Keratinocyte (primary cell): Measurements from ENCODE around the gene SELENOF. TPM values are rescaled to one million over a fixed set of nuclear protein-coding genes. Genes with fewer than 3 reads are reported as not detected.
"Not testable (repeated sequence)": the region's sequence is repeated elsewhere in the genome, so short reads cannot be mapped to it uniquely, and the experiment has no call there.

Source experiments
- DNase-seq: peaks from one replicate; pipeline ENCODE4 v3.0.0-alpha.2; 2011; ENCODE audit warnings: low read depth, missing footprints, low spot score
- FAIRE-seq: peaks from 2 replicates; lab custom pipeline; 2011; peaks lifted over from hg19 to GRCh38; lab: Jason Lieb, UNC
- H2AFZ ChIP-seq: 2 replicates; pipeline ENCODE4 v1.6.0; 2012; ENCODE audit warnings: low read length, control low read depth, inconsistent platforms; ENCODE audit not compliant: control insufficient read depth
- H3K27ac ChIP-seq: 2 replicates; pipeline ENCODE4 v1.5.1; 2011; ENCODE audit warnings: low read length; ENCODE audit not compliant: control insufficient read depth, insufficient read depth
- H3K27me3 ChIP-seq: 3 replicates; pipeline ENCODE4 v1.6.0; 2011; ENCODE audit warnings: low read length; ENCODE audit not compliant: control insufficient read depth, insufficient read depth; ENCODE audit errors: extremely low read depth
- H3K36me3 ChIP-seq, 2 experiments: 2 replicates in 1 of 2; 3 replicates in 1 of 2; pipeline ENCODE4 v1.5.1; 2011; ENCODE audit warnings: low read length in 2 of 2, mild to moderate bottlenecking in 1 of 2; ENCODE audit not compliant: control insufficient read depth in 2 of 2, insufficient read depth in 2 of 2; ENCODE audit errors: extremely low read depth in 1 of 2
- H3K4me1 ChIP-seq: 3 replicates; pipeline ENCODE4 v1.5.1; 2011; ENCODE audit warnings: low read length; ENCODE audit not compliant: control insufficient read depth, insufficient read depth; ENCODE audit errors: extremely low read depth
- H3K4me2 ChIP-seq: 3 replicates; pipeline ENCODE4 v1.6.0; 2011; ENCODE audit warnings: low read depth, low read length; ENCODE audit not compliant: control insufficient read depth, insufficient read depth; ENCODE audit errors: extremely low read depth
- H3K4me3 ChIP-seq, 3 experiments: fragments of 200-600 bp in 1 of 3; sonication (generic) in 1 of 3; 2 replicates in 2 of 3; 3 replicates in 1 of 3; pipeline ENCODE4 v1.5.1; 2011 to 2016; ENCODE audit warnings: low read length in 3 of 3, mild to moderate bottlenecking in 3 of 3, control low read depth in 2 of 3, inconsistent platforms in 1 of 3, low read depth in 1 of 3, mixed read lengths in 1 of 3, mixed run types in 1 of 3, moderate library complexity in 1 of 3; ENCODE audit not compliant: control insufficient read depth in 2 of 3, insufficient read depth in 2 of 3; ENCODE audit errors: extremely low read depth in 1 of 3
- H3K79me2 ChIP-seq: 2 replicates; pipeline ENCODE4 v1.6.0; 2012; ENCODE audit warnings: low read length; ENCODE audit not compliant: control insufficient read depth, insufficient read depth
- H3K9ac ChIP-seq: 3 replicates; pipeline ENCODE4 v1.6.0; 2011; ENCODE audit warnings: low read length; ENCODE audit not compliant: control insufficient read depth, insufficient read depth; ENCODE audit errors: extremely low read depth
- H3K9me1 ChIP-seq: 3 replicates; pipeline ENCODE4 v1.6.0; 2011; ENCODE audit warnings: low read length; ENCODE audit not compliant: control insufficient read depth, insufficient read depth; ENCODE audit errors: extremely low read depth
- H3K9me3 ChIP-seq: 2 replicates; pipeline ENCODE4 v1.5.1; 2012; ENCODE audit warnings: low read depth, low read length; ENCODE audit not compliant: control insufficient read depth
- H4K20me1 ChIP-seq: 3 replicates; pipeline ENCODE4 v1.6.0; 2011; ENCODE audit warnings: low read length; ENCODE audit not compliant: control insufficient read depth, insufficient read depth; ENCODE audit errors: extremely low read depth
- CTCF ChIP-seq, 3 experiments: IDR thresholded peaks in 1 of 3; conservative IDR thresholded peaks in 1 of 3; optimal IDR thresholded peaks in 1 of 3; 2 replicates in 2 of 3; 3 replicates in 1 of 3; pipeline versions ENCODE3 to v1.5.1; 2011; ENCODE audit warnings: low read length in 3 of 3, mild to moderate bottlenecking in 3 of 3, moderate library complexity in 2 of 3, control low read depth in 1 of 3, inconsistent platforms in 1 of 3; ENCODE audit not compliant: insufficient read depth in 2 of 3; ENCODE audit errors: extremely low read depth in 1 of 3
- EZH2 ChIP-seq: IDR thresholded peaks from one replicate; pipeline ENCODE4 v1.6.1; 2012; ENCODE audit warnings: inconsistent platforms, mild to moderate bottlenecking, low read length, moderate library complexity
- dilution Hi-C: fragments of 300-500 bp; cut with MboI; formaldehyde crosslinking; loops from one replicate; pipeline ENCODE4 v1.7.0; 2020; ENCODE audit warnings: low sequenced_read_pairs; ENCODE audit not compliant: extremely low pct_ligation_motif_present
- polyA plus RNA-seq, 5 experiments: library from polyadenylated mRNA; depleted of rRNA in 3 of 5; stranded (reverse) in 3 of 5; stranded (forward) in 1 of 5; unstranded in 1 of 5; fragments of >200 nt; gene quantifications; 1 replicate in 1 of 5; 2 replicates in 3 of 5; 3 replicates in 1 of 5; pipeline versions ENCODE4 v1.2.1 to v1.2.3, GENCODE V29; 2011 to 2012; ENCODE audit warnings: missing spikeins in 2 of 5, low read depth in 1 of 5, low replicate concordance in 1 of 5

SELENOF gene
- polyA plus RNA-seq, 1 donor (not counting 4 experiments of a cell fraction or from before 2014, with no cell fraction given), result 246 TPM

DNA sequence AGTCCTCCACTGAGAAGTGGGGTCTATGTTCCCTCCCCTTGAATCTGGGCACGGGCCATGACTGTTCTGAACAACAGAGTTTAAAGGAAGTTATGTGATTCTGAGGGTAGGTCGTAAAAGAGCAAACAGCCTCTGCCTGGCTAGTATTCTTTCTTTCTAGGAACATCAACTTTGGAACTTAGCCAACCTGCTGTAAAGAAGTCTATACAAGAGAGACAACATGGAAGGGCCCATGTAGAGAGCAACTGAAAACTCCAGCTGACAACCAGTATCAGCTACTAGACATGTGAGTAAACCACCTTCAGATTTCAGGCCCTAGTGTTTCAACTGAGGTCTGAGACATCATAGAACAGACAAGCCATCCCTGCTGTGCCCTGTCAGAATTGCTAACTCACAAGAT, 7.5 kb downstream of the SELENOF start:
- FAIRE-seq, result no peak
- DNase-seq, result no peak
- dilution Hi-C loops, result no loop called here

DNA sequence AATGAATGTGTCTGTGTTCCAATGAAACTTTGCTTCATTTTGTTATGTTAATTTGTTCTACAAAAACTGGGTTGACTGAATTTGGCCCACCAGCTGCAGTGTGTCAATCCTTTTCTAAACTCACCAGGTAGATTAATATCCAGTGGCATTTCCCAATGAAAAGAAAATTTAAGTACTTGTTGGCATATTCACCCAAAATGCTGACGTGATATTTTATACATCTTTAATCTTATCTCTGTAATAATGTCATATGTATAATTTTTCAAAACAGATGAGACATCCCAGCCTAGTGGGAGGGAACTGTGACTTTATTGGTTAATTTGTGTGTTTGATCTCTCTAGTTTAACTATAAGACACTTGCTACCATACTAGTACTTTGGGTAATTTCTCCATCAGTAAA, 8.1 kb downstream of the SELENOF start:
- Histone ChIP-seq H3K4me1 (no peaks in the 10 kb centered on the region), H3K9me3 (no peaks in the 10 kb centered on the region), H3K79me2 (peaks cover 81% of the 10 kb centered on the region), H3K9ac (no peak overlapping the region), H3K9me1 (no peaks in the 10 kb centered on the region), H3K36me3 (peaks cover 0 to 21% of the 10 kb centered on the region in 2 experiments), H3K4me2 (no peak overlapping the region), H4K20me1 (no peaks in the 10 kb centered on the region), H3K27ac (no peak overlapping the region), H3K4me3 (no peak overlapping the region), H3K27me3 (no peaks in the 10 kb centered on the region), H2AFZ (no peak overlapping the region)
- DNase-seq (no peak), FAIRE-seq (no peak)
- TF ChIP-seq EZH2, result no peak
- TF ChIP-seq CTCF (optimal IDR thresholded peaks at IDR 0.05 in 1 of 3, IDR thresholded peaks at IDR 0.05 in 1 of 3, conservative IDR thresholded peaks at IDR 0.05 in 1 of 3; ENCODE audit: extremely low read depth in 1 of 3, insufficient read depth in 2 of 3, low read length in 3 of 3), result no peak
- dilution Hi-C loops, result no loop called here

More for the DNA sequence above, 7.5 kb downstream of the SELENOF start:
- Histone ChIP-seq H3K36me3 (peaks cover 0 to 25% of the 10 kb centered on the region in 2 experiments), H3K9me3 (no peaks in the 10 kb centered on the region), H3K79me2 (peaks cover 85% of the 10 kb centered on the region), H3K27ac (no peak overlapping the region), H3K4me1 (no peaks in the 10 kb centered on the region), H3K4me2 (no peak overlapping the region), H3K9ac (no peak overlapping the region), H3K27me3 (no peaks in the 10 kb centered on the region), H4K20me1 (peaks cover under 1% of the 10 kb centered on the region), H3K9me1 (no peaks in the 10 kb centered on the region), H3K4me3 (no peak overlapping the region), H2AFZ (no peak overlapping the region)
- no peak for TF ChIP-seq EZH2
- TF ChIP-seq CTCF (optimal IDR thresholded peaks at IDR 0.05 in 1 of 3, IDR thresholded peaks at IDR 0.05 in 1 of 3, conservative IDR thresholded peaks at IDR 0.05 in 1 of 3; ENCODE audit: extremely low read depth in 1 of 3, insufficient read depth in 2 of 3, low read length in 3 of 3), result no peak

DNA sequence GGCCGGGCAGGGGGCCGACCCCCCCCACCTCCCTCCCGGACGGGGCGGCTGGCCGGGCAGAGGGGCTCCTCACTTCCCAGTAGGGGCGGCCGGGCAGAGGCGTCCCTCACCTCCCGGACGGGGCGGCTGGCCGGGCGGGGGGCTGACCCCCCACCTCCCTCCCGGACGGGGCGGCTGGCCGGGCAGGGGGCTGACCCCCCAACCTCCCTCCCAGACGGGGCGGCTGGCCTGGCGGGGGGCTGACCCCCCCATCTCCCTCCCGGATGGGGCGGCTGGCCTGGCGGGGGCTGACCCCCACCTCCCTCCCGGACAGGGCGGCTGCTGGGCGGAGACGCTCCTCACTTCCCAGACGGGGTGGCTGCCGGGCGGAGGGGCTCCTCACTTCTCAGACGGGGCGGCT, 14.5 kb downstream of the SELENOF start:
- dilution Hi-C loops, H3K9me1 ChIP-seq, H4K20me1 ChIP-seq, FAIRE-seq, H3K27me3 ChIP-seq, H3K9ac ChIP-seq, H2AFZ ChIP-seq, H3K4me1 ChIP-seq, H3K27ac ChIP-seq, DNase-seq, H3K4me3 ChIP-seq, H3K9me3 ChIP-seq, H3K36me3 ChIP-seq, H3K4me2 ChIP-seq: not testable (repeated sequence)
- H3K79me2 ChIP-seq, result peaks cover 37% of the 10 kb centered on the region
